Chondrocyte (in vitro differentiated cells): ENCODE results near the gene LRCH1. TPM values are rescaled to one million over a fixed set of nuclear protein-coding genes. Genes with fewer than 3 reads are reported as not detected.

ENCODE experiments used
- DNase-seq: peaks from one replicate; pipeline ENCODE4 v3.0.0; 2021; ENCODE audit warnings: mixed read lengths, low spot score
- H3K27ac Mint-ChIP-seq: one replicate; pipeline ENCODE4 v1.8.0; 2021; ENCODE audit warnings: mild to moderate bottlenecking, moderate library complexity, mixed read lengths; ENCODE audit not compliant: unreplicated experiment
- H3K27me3 Mint-ChIP-seq: 2 replicates; pipeline ENCODE4 v1.8.0; 2021; ENCODE audit warnings: low read depth, mixed read lengths
- H3K36me3 Mint-ChIP-seq: 2 replicates; pipeline ENCODE4 v1.8.0; 2021; ENCODE audit warnings: low read depth, mixed read lengths
- H3K4me1 Mint-ChIP-seq: 2 replicates; pipeline ENCODE4 v1.8.0; 2021; ENCODE audit warnings: low read depth, mild to moderate bottlenecking, mixed read lengths
- H3K4me3 Mint-ChIP-seq: one replicate; pipeline ENCODE4 v1.8.0; 2021; ENCODE audit warnings: mild to moderate bottlenecking, moderate library complexity, mixed read lengths; ENCODE audit not compliant: unreplicated experiment
- H3K9me3 Mint-ChIP-seq: 2 replicates; pipeline ENCODE4 v1.8.0; 2021; ENCODE audit warnings: low read depth, mixed read lengths
- total RNA-seq: library from RNA; stranded (reverse); gene quantifications from 3 replicates; pipeline ENCODE4 v1.2.1, GENCODE V29; 2021
- TF ChIP-seq, protein P1 (sequence below): fragments of 200-600 bp; sonication (generic); IDR thresholded peaks from 2 replicates; pipeline ENCODE4 v1.5.0; 2021; ENCODE audit warnings: antibody characterized with exemption, mild to moderate bottlenecking, moderate library complexity

LRCH1 gene
- total RNA-seq, 1 donor from 2014 or later = 14.4 TPM

DNA sequence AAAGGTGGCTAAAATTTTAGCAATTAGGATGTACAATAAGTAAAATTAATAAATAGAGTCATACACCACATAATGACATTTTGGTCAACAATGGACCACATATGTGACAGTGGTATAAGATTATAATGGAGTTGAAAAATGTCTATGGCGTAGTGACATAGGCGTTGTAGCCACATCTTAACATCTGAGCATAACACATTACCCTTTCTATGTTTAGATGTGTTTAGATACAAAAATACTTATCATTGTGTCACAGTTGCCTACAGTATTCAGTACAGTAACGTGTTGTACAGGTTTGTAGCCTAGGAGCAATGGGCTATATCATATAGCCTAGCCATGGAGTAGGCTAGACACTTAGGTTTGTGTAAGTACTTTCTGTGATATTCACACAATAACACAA lies 111.2 kb downstream of the LRCH1 start:
- no peak overlapping the region for H3K27ac Mint-ChIP-seq
- H3K36me3 Mint-ChIP-seq = no peaks in the 10 kb centered on the region
- no peaks in the 10 kb centered on the region for H3K9me3 Mint-ChIP-seq
- TF ChIP-seq, protein P1, sequence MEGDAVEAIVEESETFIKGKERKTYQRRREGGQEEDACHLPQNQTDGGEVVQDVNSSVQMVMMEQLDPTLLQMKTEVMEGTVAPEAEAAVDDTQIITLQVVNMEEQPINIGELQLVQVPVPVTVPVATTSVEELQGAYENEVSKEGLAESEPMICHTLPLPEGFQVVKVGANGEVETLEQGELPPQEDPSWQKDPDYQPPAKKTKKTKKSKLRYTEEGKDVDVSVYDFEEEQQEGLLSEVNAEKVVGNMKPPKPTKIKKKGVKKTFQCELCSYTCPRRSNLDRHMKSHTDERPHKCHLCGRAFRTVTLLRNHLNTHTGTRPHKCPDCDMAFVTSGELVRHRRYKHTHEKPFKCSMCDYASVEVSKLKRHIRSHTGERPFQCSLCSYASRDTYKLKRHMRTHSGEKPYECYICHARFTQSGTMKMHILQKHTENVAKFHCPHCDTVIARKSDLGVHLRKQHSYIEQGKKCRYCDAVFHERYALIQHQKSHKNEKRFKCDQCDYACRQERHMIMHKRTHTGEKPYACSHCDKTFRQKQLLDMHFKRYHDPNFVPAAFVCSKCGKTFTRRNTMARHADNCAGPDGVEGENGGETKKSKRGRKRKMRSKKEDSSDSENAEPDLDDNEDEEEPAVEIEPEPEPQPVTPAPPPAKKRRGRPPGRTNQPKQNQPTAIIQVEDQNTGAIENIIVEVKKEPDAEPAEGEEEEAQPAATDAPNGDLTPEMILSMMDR = no peak
- H3K4me1 Mint-ChIP-seq = peaks cover 43% of the 10 kb centered on the region
- no peak overlapping the region for H3K4me3 Mint-ChIP-seq
- no peaks in the 10 kb centered on the region for H3K27me3 Mint-ChIP-seq
- DNase-seq = no peak

DNA sequence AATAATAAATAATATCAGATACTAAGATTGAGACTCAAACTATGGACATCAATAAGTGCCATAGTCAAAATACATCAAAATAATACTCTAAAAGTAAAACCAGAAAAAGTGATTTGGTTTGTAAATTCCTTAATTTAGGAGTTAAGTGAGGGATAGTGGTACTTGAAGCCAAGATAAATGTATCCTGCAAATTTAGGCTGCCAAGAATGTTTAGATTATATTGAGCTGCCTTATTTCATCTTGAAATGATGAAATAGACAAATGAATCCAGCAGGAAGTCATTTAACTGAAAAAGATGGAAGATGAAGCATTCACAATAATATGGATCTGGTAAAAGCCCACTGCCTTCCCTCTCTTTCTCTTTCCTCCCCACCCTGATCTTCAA lies 112.3 kb downstream of the LRCH1 start:
- DNase-seq = no peak
- H3K9me3 Mint-ChIP-seq = no peaks in the 10 kb centered on the region
- H3K4me1 Mint-ChIP-seq = peaks cover 43% of the 10 kb centered on the region
- no peaks in the 10 kb centered on the region for H3K27me3 Mint-ChIP-seq
- H3K4me3 Mint-ChIP-seq = peak overlapping the region; percentile 7
- TF ChIP-seq, protein P1 = no peak
- H3K27ac Mint-ChIP-seq = peak overlapping the region; percentile 79
- H3K36me3 Mint-ChIP-seq = no peaks in the 10 kb centered on the region

DNA sequence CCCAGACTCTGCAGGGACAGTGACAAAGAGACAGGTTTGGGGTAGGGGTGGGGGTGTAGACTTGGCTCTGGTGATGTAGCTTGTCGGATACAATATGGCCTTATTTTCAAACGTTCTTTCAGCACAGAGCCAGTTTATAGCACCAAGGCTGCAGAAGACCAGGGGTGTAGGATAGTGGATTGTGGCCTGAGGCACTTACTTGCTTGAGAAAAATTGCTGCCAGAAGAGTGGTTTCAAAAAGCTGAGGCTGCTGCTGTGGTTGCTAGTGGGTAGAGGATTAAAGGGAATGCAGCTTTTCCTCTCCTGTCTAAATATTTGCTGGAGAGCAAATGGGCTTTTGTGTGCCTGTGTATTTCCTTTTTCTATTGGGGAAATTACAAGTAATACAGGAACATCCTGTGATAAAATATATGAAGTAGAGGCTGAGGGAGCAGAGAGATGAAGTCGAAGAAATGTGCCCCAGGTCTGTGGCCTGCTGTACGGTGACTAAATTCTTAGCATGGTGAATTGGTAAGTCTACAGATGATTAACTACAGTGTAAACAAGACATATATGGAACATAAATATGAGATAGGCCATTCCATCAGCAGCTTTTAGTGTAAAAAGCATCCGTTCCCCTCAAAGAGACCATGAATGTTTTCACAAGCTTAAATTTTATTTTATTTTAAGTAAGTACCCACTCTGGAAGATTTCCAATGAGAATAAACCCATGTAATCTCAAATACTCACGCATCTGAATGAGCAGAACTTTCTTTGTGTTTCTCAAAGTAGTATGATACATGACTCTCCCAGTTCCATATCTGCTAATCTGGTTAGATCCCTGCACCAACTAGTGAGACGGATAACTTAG lies 112.9 kb downstream of the LRCH1 start:
- no peak for DNase-seq
- TF ChIP-seq, protein P1 = no peak
- peaks cover 43% of the 10 kb centered on the region for H3K4me1 Mint-ChIP-seq

DNA sequence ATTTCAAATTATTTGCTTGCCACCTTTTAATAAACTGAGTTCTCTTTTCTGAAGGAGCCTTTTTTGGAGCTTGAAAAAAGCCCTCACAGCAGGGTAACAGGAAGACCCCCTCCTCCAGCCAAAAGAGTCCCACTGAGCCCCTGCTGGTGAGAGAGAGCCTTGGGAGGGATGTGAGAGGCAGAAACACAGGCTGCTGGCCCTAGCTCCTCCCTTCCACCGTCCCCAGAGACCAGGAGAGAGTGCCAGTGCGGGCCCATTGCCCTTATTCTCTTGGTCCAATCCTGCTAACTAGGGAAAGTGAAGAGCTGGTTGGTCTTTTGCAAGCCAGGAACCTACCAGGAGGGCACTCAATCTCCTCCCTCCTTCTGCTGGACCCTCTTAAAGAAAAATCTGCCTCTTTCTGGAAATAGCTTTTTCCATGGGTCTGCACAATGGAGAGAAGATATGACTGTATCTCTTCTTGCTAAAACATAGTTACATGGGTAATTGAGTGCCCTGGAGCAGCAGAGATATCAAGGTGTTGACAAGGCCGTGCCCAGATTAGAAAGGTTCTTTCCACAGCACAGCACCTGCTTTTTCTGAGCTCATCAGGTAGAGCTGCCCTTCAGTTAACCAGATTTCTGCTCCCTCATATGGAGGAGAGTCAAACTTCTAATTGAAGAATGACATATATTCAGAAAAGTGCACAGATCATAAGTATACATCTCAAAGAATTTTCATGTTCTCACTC lies 113.9 kb downstream of the LRCH1 start:
- H3K27ac Mint-ChIP-seq = peak overlapping the region; percentile 49
- peaks cover 43% of the 10 kb centered on the region for H3K4me1 Mint-ChIP-seq
- TF ChIP-seq, protein P1 = no peak
- no peaks in the 10 kb centered on the region for H3K9me3 Mint-ChIP-seq
- no peaks in the 10 kb centered on the region for H3K27me3 Mint-ChIP-seq
- peaks cover 6% of the 10 kb centered on the region for H3K36me3 Mint-ChIP-seq
- no peak overlapping the region for H3K4me3 Mint-ChIP-seq
- DNase-seq = no peak

More for the DNA sequence above, 112.9 kb downstream of the LRCH1 start:
- no peaks in the 10 kb centered on the region for H3K27me3 Mint-ChIP-seq
- H3K4me3 Mint-ChIP-seq = peak overlapping the region; percentile 7
- no peaks in the 10 kb centered on the region for H3K9me3 Mint-ChIP-seq
- peak overlapping the region; percentile 79 for H3K27ac Mint-ChIP-seq
- no peaks in the 10 kb centered on the region for H3K36me3 Mint-ChIP-seq

DNA sequence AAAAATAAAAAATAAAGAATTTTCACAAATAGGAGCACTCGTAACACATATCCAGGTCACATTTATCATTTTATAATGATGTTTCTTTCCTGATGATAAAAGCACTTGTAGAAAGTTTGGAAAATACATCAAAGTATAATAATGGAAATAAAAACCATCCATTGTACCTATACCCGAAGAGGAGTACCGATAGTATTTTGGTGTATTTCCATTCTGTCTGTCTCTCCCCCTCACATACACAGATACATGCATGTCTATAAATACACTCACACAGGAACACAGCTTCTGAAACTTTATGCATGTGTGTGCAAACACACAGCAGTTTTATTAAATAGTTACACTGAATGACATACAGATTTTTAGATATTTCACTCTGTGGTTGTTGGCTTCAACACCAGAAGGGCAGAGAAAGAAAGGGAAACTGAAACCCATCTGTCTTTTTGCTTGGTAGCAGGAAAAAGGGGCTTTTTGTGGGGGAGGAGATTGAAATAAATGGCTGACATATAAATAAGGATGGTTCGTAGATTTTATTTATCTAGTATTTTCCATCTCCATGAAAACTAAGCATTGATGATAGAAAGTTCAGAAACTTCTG lies 114.8 kb downstream of the LRCH1 start:
- Mint-ChIP-seq H3K36me3 (peaks cover 8% of the 10 kb centered on the region), H3K4me3 (no peak overlapping the region), H3K4me1 (peaks cover 43% of the 10 kb centered on the region), H3K27ac (peak overlapping the region; percentile 60), H3K9me3 (no peaks in the 10 kb centered on the region), H3K27me3 (no peaks in the 10 kb centered on the region)
- DNase-seq = no peak
- TF ChIP-seq, protein P1 = no peak
